ENCODE results near the gene SYTL3.
"Not testable (repeated sequence)": the region's sequence is repeated elsewhere in the genome, so short reads cannot be mapped to it uniquely, and the experiment has no call there.

Gene SYTL3

GRCh38 chr6:158649289-158650143 is at the start of gene SYTL3:
TSS of gene SYTL3 (plus strand) at chr6:158650054. CDS start at chr6:158663269, 13,215 bp downstream.
- no peak for DNase-seq

- DNase-seq, result no peak
These were observed 46.4 kb upstream of the SYTL3 start for GRCh38 chr6:158603261-158604047.

- DNase-seq, result no peak
These were observed 45.8 kb upstream of the SYTL3 start for GRCh38 chr6:158604048-158604406.

GRCh38 chr6:158605266-158605878 is 44.5 kb upstream of the SYTL3 start:
- DNase-seq, result peak; percentile 59

GRCh38 chr6:158606011-158606410 is 43.8 kb upstream of the SYTL3 start:
- DNase-seq, result not testable (repeated sequence)

- DNase-seq, result no peak
These were observed 42.9 kb upstream of the SYTL3 start for GRCh38 chr6:158606935-158607334.

GRCh38 chr6:158607411-158608170 is 42.3 kb upstream of the SYTL3 start:
- DNase-seq, result no peak

- no peak for DNase-seq
These were observed 41.6 kb upstream of the SYTL3 start for GRCh38 chr6:158608221-158608620.

- DNase-seq, result no peak
These were observed 40.2 kb upstream of the SYTL3 start for GRCh38 chr6:158609455-158610155.

GRCh38 chr6:158610319-158610968 is 39.4 kb upstream of the SYTL3 start:
- DNase-seq, result no peak

GRCh38 chr6:158611039-158611438 is 38.8 kb upstream of the SYTL3 start:
- DNase-seq, result no peak

- DNase-seq, result no peak
These were observed 38.1 kb upstream of the SYTL3 start for GRCh38 chr6:158611541-158612370.

- not testable (repeated sequence) for DNase-seq
These were observed 35.2 kb upstream of the SYTL3 start for GRCh38 chr6:158614606-158615005.

- not testable (repeated sequence) for DNase-seq
These were observed 31.6 kb upstream of the SYTL3 start for GRCh38 chr6:158618289-158618688.

GRCh38 chr6:158619922-158620801 is 29.7 kb upstream of the SYTL3 start:
- DNase-seq, result no peak

- no peak for DNase-seq
These were observed 28.7 kb upstream of the SYTL3 start for GRCh38 chr6:158620963-158621693.

GRCh38 chr6:158621694-158622544 is 27.9 kb upstream of the SYTL3 start:
- DNase-seq, result no peak

Measured in SHP77 treated with DMSO at 0.1 percent for 48 hours (cell line).